GM12865 (cell line): Measurements from ENCODE around the gene SAV1.
A peak's percentile ranks its signal among the peaks of the same experiment; 100 is the strongest.

Experiments used
- DNase-seq: peaks from one replicate; pipeline ENCODE4 v3.0.0; 2010; ENCODE audit warnings: low read depth
- H3K4me3 ChIP-seq: 2 replicates; pipeline ENCODE4 v1.5.1; 2011; ENCODE audit warnings: mild to moderate bottlenecking, low read depth, low read length, control low read depth
- TF ChIP-seq, protein P1 (sequence below): IDR thresholded peaks from 2 replicates; pipeline ENCODE4 v1.5.1; 2011; ENCODE audit warnings: low read length, control low read depth, low read depth, inconsistent platforms; ENCODE audit not compliant: insufficient read depth; ENCODE audit errors: missing control alignments

SAV1 gene

DNA sequence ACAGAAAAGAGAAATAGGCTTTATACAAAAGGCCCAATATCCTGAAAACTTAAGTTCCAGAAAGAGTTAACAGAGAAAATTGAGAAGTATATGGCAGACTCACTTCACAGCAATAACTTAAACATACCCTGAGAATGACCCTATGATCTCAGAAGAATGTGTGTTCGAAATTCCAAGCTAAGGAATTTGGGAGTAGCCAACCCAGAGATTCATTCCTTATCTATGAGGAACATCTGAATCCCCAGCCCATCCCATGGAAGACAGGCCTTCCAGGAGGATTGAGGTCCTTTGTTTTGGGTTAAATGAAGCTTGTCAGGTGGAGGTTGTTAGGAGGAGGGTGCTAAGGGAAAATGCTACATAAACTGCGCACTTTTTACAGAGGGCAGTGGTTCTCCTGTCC is 7.5 kb upstream of the SAV1 start:
- TF ChIP-seq, protein P1, sequence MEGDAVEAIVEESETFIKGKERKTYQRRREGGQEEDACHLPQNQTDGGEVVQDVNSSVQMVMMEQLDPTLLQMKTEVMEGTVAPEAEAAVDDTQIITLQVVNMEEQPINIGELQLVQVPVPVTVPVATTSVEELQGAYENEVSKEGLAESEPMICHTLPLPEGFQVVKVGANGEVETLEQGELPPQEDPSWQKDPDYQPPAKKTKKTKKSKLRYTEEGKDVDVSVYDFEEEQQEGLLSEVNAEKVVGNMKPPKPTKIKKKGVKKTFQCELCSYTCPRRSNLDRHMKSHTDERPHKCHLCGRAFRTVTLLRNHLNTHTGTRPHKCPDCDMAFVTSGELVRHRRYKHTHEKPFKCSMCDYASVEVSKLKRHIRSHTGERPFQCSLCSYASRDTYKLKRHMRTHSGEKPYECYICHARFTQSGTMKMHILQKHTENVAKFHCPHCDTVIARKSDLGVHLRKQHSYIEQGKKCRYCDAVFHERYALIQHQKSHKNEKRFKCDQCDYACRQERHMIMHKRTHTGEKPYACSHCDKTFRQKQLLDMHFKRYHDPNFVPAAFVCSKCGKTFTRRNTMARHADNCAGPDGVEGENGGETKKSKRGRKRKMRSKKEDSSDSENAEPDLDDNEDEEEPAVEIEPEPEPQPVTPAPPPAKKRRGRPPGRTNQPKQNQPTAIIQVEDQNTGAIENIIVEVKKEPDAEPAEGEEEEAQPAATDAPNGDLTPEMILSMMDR = no peak
- no peak for DNase-seq

DNA sequence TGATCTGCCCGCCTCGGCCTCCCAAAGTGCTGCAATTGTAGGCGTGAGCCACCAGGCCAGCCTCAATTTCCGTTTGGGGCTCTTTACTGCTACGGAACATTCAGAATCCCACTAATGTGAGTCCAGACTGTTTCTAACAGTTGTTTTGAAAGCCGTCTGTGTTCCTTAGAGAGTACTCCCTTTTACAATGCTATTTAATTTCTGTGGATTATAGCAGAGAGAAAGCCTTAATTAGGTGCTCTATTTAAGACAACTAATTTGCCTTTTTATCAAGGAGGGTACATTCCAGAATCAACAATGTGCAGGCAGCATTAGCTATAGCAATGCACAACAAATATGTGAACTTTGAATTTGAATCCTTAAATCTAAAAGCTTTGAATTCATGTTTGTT is 2.8 kb upstream of the SAV1 start:
- H3K4me3 ChIP-seq = no peak overlapping the region
- TF ChIP-seq, protein P1 = no peak
- DNase-seq = no peak

More for the DNA sequence above, 7.5 kb upstream of the SAV1 start:
- no peak overlapping the region for H3K4me3 ChIP-seq

DNA sequence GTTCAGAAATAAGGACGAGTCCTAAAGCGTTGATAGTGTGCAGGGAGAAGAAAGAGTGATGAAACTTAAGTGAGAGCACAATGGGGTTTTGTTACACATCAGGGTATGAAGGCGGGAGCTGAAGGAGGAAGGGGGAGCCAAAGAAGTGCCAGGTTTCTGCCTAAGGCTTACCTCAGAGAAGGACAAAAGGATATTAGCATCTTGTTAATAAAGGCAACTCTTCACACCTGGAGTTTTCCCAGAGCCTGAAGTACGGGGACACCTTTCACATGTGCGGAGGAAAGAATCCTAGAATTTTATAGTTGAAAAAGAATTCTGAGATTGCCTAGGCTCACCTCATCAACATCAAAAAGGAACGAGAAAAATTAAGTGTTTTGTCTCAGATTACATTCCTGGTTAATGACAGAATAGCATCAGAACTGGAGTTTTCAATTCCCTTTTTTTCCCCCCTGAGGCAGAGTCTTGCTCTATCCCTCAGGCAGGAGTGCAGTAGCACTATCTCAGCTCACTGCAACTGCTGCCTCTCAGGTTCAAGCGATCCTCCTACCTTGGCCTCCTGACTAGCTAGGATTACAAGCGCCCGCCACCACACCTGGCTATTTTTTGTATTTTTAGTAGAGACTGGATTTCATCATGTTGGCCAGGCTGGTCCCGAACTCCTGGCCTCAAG is 2.2 kb upstream of the SAV1 start:
- no peak for DNase-seq
- no peak overlapping the region for H3K4me3 ChIP-seq
- TF ChIP-seq, protein P1 = no peak

DNA sequence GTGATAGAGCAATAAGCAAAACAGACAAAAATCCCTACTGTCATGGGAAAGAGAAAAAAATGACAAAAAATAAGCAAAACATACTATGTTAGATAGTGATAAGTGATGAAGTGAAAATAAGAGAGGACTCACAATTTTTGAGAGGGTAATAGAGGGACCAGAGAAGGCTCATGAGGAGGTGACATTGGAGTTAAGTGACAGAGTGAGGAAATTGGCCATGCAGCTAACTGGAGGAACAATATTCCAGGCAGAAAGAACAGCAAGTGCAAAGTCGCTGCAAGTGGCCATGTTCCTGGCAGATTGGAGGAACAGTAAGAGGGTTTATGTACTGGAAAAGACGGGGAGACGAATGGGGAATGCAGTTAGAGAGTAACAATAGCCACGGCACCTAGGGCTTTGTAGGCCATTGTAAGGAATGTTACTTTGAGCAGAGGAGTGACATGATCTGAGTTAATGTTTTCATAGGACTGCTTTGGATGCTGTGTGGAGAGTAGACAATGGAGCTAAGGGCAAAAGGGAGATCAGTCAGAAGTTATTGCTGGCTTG is 1.4 kb upstream of the SAV1 start:
- no peak for DNase-seq
- no peak overlapping the region for H3K4me3 ChIP-seq
- TF ChIP-seq, protein P1 = no peak

DNA sequence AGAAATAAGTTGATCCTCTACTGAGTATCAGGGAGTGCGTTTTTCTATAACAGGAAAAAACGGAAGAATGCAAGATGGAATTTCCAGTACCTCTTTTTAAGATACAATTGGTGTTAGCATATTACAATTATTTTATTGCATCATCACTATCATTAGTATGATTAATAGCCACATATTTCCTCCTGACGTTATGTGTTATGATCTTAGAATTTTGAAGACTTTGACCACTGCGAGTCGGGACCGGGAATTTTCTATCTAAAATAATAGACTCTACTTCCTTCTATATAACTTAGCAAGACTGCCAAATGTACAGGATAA is 679 bp upstream of the SAV1 start:
- H3K4me3 ChIP-seq = peak overlapping the region; percentile 60
- TF ChIP-seq, protein P1 = no peak
- DNase-seq = no peak

DNA sequence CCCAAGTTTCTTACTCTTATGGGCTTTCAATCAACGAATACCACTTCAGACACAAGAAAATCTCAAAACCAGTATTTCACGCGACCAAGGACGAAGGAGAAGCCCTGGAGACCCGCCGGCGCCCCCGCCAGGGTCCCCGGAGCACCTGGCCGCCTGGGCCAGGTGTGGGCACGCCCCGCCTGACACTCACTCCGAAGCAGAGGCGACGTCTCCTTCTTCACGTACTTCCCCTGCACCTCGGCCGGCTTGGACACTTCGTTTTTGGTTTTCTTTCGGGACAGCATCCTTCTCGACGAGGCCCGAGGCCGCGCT is 466 bp downstream of the SAV1 start:
- DNase-seq = peak; percentile 61
- TF ChIP-seq, protein P1 = no peak
- H3K4me3 ChIP-seq = peak overlapping the region; percentile 60
